HG03280 (cell line): ENCODE results near the gene ATG13.
"Not testable (repeated sequence)": the region's sequence is repeated elsewhere in the genome, so short reads cannot be mapped to it uniquely, and the experiment has no call there.

Source experiments
- ATAC-seq: cut with Tn5 transposase; IDR thresholded peaks from one replicate; pipeline ENCODE4 v1.9.1; 2021; ENCODE audit warnings: mild to moderate bottlenecking, moderate library complexity; ENCODE audit not compliant: unreplicated experiment

ATG13 gene

GRCh38 chr11:46617134-46617971 is at the start of gene ATG13, which contains the start of gene HARBI1:
Gene ATG13, plus strand, starts transcription at chr11:46617553. Its CDS starts 26,739 bp downstream, at chr11:46644292.
Gene HARBI1, minus strand, starts transcription at chr11:46617227. Its CDS starts 990 bp downstream, at chr11:46616237.
- ATAC-seq: peak; percentile 95

- no peak for ATAC-seq
Measured at GRCh38 chr11:46570790-46571398, 46.5 kb upstream of the ATG13 start.

- ATAC-seq: no peak
Measured at GRCh38 chr11:46574656-46575055, 42.7 kb upstream of the ATG13 start.

- no peak for ATAC-seq
Measured at GRCh38 chr11:46577058-46577457, 40.3 kb upstream of the ATG13 start.

- no peak for ATAC-seq
Measured at GRCh38 chr11:46582588-46582987, 34.8 kb upstream of the ATG13 start.

GRCh38 chr11:46583513-46583912 is 33.8 kb upstream of the ATG13 start:
- ATAC-seq: not testable (repeated sequence)

- no peak for ATAC-seq
Measured at GRCh38 chr11:46588131-46588530, 29.2 kb upstream of the ATG13 start.

GRCh38 chr11:46588915-46589314 is 28.4 kb upstream of the ATG13 start:
- no peak for ATAC-seq

- ATAC-seq: no peak
Measured at GRCh38 chr11:46590740-46591605, 26.4 kb upstream of the ATG13 start.

GRCh38 chr11:46593550-46594373 is 23.6 kb upstream of the ATG13 start, which contains the start of gene AMBRA1:
Gene AMBRA1, minus strand, starts transcription at chr11:46594023. Its CDS starts 45,643 bp downstream, at chr11:46548380.
- ATAC-seq: peak; percentile 84

GRCh38 chr11:46594374-46594700 is 23.0 kb upstream of the ATG13 start:
- no peak for ATAC-seq

- ATAC-seq: no peak
Measured at GRCh38 chr11:46594785-46595184, 22.6 kb upstream of the ATG13 start.

GRCh38 chr11:46597155-46597554 is 20.2 kb upstream of the ATG13 start:
- no peak for ATAC-seq

GRCh38 chr11:46597609-46598219 is 19.6 kb upstream of the ATG13 start:
- no peak for ATAC-seq

GRCh38 chr11:46599340-46600193 is 17.8 kb upstream of the ATG13 start:
- ATAC-seq: no peak

GRCh38 chr11:46600194-46600960 is 17.0 kb upstream of the ATG13 start:
- no peak for ATAC-seq

- no peak for ATAC-seq
Measured at GRCh38 chr11:46601129-46601528, 16.2 kb upstream of the ATG13 start.

- no peak for ATAC-seq
Measured at GRCh38 chr11:46603704-46604308, 13.5 kb upstream of the ATG13 start.
